DMS114 treated with DMSO at 0.1 percent for 48 hours (cell line): ENCODE results near the gene GRIK1.

ENCODE experiments used
- DNase-seq: peaks from one replicate; lab custom pipeline; 2025; ENCODE audit not compliant: unreplicated experiment; lab: John Stamatoyannopoulos, UW

GRIK1 gene

DNA sequence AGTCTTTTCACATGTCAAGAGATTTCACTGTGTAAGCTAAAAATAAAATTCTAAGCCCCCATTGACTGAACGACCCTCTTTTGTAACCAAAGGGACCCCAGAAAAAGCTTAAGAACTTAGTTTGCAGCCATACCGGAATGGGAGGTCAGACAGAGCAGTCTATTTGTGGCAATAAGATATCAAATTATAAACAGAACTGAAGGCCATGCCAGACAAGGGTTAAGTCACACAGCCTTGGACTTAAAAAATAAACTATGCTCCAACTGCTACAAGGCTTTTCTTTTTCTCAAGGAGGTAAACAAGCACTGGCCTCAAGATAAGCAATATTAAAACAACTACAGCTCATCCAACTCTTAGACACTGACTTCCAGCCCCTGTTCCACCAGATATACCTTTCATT lies 384.2 kb downstream of the GRIK1 start:
- no peak for DNase-seq

DNA sequence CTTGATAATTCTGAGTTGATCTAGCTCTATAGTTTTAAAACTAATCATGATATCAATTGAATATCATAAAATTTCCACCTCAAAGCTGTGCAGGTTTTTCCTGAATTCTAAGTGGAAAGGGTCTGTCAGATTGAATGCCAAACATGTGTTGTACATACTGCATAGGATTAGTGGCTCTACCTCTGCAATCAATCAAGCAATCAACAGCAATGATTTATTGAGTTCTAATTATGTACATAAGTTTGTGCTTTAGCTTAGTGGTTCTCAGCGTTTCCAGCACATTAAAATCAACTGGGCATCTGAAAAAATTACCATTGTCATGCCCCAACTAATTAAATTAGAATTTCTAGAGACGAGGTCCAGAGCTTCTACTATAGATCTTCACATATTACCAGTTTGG lies 389.6 kb downstream of the GRIK1 start:
- no peak for DNase-seq

DNA sequence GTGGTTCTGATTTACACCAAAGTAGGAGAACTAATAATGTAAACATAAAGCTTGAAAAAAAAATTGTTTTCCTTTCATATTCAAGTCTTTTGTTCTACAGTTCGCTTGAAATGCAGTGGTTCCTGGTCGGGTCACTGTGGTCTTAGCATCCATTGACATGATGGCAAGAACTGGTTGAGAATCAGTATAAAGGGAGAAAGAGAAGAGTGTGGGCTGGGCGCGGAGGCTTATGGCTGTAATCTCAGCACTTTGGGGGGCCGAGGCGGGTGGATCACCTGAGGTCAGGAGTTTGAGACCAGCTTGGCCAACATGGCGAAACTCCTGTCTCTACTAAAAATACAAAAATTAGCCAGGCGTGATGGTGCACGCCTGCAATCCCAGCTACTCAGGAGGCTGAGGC lies 390.2 kb downstream of the GRIK1 start:
- DNase-seq = no peak

DNA sequence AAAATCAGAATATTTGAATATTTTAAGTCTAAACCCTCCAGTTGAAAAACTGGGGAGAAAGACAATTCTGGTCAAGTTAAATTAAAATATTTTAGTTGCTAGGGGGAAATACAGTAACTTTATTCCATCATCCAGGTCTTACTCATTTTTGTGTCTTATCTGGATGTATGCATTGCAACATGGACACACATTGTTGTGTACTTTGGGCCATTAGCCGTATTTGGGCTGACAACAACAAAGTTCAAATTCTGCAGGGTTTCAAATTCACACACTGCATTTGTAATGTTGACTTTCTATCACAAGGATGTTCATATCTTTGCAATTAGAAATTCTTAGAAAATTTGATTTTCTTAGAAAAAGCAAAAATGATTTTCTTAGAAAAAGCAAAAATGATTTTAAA lies 391.8 kb downstream of the GRIK1 start:
- no peak for DNase-seq

DNA sequence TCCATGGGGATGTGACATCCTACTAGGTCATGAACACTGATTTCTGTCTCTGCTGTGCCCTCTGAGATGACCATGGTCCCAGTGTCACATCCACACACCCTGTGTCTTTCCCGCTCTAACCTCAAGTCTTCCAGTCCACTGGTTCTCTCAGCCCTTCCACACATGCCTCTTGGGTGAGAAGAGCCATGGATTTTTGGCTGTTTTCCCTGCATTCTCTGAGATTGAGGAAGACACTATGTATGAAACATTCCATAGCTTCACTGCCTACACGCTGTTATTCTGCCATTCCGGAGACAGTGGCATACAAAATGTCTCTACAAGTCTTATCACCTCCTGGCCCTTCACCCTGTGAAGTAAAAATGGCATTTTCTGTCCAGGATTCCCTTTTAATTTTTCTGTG lies 393.7 kb downstream of the GRIK1 start:
- DNase-seq = no peak

DNA sequence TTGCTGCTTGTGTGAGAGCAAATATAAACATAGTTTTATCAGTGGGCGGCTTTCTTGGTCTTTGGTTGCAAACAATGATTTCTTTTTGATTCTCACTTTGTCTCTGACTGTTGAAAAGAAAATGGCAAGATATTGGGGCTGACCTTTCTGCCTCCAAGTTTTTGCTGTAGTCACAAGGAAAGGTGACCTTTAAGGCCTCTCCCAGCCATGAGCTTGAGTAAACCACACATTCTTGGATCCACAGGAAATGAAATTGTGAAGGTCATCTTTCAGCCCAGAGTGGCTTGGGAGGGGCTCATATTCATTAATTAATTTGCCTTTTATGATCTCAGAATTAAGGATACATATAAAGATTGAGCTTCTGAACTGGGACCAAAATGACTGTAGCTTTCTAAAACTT lies 399.5 kb downstream of the GRIK1 start:
- DNase-seq = no peak

DNA sequence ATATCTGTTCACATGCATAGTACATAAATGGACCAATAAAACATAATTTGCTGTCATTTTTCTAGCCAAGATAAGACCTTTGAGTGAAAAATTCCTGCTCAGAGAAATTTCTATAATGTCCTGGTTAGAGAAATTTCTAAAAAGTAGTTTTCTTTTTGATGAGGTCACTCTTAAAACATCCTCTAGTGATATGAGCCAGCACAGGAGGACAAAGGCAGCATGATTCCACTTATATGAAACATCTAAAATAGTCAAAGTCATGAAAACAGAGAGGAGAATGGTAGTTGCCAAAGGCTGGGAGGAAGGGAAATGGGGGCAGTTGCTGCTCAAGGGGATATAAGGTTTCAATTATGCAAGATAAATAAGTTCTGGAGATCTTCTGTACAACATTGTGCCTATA lies 401.7 kb downstream of the GRIK1 start:
- no peak for DNase-seq

DNA sequence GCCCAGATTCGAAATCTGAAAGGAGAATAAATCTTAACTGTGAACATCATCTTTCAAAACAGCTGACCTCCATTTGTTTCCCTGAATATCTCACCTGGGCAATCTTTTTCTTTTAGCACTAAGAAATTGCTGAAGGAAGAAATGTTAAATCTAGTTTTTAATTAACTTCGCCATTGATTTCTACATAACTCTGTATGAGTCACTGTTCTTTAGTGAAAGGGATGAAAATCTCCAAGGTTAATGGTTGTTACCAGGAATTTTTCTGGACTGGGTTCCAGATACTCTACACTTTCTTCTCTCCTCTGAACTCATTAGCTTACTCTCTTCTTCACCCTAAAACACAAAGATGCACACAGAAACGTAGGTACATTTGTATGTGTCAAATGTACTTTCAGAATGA lies 405.3 kb downstream of the GRIK1 start:
- DNase-seq = no peak

DNA sequence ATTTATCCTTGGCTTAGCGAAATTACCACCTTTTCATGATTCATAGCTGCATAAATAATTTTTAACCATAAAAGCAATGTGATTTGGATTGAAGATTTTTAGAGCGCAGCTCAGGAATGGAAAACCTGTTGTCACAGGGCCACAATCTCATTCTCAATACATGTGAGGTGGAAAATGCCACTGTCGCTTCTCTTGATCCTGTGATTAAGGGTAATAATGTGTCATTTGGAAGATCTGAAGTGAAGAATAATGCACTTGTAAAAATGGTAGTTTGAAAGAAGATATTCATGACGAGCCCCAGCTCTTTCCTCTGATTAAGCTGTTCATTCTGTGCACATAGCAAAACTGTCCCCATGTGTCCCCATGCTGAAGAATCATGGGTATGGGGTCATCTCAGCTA lies 410.7 kb downstream of the GRIK1 start:
- DNase-seq = no peak

DNA sequence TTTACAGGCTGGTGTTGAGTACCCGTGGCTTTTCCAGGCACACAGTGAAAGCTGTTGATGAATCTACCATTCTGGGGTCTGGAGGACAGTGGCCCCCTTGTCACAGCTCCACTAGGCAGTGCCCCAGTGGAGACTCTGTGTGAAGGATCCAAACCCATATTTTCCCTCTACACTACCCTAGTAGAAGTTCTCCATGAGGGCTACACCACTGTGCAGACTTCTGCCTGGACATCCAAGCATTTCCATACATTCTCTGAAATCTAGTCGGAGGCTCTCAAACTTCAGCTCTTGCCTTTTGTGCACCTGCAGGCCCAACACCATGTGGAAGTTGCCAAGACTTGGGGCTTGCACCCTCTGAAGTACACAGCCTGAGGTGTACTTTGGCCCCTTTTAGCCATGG lies 413.3 kb downstream of the GRIK1 start:
- no peak for DNase-seq

DNA sequence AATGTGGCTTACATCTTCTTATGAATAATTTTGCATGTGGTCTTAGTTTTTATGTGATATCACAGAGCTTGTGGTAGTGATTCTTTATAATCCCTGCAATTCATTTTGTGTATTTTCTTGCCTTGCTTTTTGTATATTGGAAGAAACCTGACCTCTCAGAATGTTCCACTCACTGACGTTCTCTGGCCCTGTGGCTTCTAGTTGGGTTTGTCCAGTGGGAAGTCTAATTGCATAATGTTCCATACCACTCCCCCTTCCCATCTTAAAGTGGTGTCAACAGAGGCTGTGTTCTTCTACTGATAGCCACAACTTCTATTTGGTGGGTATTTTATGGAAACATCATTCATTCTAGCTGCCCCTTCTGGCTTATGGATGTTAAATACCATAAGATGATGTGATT lies 415.7 kb downstream of the GRIK1 start:
- DNase-seq = no peak

DNA sequence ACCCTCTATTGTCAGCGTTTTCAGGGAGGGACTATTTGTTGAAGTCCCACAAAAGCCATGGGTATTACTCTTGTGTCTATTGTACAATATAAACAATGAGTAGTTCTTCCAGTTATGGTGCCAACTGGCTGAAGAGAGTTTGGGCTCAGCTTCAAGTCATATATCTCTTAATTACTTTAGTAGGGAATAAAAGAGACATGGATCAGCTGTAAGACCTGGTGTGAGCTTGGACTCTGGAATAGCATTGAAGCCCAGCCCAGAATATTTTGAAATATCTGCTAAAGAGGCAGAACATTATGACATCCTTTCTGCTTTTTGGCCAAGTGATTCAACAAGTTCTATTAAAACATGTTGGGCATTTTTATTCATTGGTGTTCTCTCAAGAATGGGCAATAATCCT lies 416.1 kb downstream of the GRIK1 start:
- no peak for DNase-seq

DNA sequence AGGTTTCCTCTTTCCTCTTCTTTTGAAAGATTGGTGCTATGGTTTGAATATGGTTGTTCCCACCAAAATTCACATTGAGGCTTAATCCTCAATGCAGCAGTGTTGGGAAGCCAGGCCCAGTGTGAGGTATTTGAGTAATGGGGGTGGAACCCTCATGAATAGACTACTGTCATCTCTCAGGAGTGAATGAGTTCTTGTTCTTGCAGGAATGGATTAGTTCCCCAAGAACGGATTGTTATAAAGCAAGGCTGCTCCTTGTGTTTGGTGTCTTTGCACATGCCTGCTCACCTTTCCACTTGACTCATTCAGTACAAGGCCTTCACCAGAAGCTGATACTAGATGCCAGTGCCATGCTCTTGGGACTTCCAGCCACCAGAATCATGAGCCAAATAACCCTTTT lies 417.9 kb downstream of the GRIK1 start:
- no peak for DNase-seq

DNA sequence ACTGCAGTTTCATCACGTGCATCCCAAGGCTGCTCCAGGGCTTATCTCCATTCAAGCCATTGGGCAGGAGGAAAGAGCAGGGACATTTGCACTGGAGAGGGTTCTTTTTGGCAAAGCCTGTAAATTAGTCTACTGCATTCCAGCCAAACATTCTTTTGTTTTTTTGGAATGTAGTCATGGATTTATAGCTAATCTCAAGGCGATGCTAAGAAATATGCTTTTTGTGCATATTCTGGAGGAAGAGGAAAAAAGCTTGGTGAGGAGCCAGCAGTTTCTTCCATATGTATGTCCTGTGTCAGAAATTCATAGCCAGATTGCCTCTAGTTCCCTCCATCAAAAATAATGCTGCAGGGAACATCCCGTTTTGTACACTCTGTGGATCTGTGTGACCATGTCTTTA lies 419.6 kb downstream of the GRIK1 start:
- DNase-seq = no peak

DNA sequence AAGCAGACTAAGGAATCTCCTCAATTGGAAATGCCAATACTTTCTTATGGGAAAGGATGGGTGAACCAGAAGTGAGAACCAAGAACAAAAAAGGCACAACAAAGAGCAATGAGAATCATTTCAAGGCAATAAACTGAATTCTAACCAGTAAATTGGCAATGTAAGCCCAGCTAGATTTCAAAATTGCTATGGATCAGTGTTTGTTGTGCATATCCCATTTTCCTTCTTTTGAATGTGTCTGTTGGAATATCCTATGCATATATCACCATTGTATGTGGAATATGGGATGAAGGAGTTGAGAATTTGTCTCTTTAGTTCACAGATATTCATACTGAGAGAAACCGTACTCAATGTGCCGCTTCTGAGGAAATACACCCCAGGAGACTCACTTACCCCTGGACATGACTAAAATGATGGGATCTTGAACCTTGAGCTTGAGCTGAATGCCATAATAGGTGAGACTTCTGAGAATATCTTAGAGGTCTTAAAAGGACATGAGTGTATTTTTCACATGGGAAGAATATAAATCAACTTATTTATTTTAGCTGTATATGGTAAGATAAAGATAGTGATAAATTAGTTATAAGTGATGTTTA lies 425.0 kb downstream of the GRIK1 start:
- no peak for DNase-seq

DNA sequence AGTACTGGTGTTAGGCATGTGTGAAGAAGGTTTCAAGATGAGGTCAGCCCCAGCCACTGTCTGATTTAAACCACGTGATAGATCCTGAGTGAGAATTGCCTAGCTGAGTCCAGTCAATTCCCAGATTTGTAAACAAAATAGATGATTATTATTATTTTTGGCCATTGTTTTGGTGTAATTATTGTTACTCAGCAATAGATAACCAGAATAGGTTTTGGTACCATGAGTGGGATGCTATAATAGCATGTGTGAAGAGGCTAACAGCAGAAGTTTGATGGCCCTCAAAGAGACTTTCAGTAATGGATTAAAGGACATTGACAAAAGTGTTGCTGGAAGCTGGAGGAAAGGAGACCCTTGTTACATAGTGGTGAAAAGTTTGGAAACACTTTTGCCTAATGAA lies 426.3 kb downstream of the GRIK1 start:
- DNase-seq = no peak

DNA sequence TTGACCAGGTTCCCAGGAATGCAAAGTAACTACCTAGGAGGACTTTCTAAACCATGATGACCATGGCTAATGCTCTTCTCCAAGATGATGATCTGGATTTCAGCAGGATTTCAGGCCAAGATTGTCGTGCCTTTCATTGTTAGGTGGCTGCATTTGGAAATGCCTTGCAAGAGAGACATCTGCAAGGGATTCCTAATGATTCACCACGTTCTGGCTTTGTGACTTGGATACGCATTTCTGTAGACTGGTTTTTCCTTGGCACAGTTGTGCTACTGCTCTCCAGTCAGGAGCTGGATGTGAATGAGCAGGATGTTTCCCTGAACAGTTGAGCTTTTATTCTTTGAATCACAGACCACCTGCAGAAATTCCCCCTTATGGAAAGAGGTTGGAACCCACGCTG lies 428.7 kb downstream of the GRIK1 start:
- no peak for DNase-seq

DNA sequence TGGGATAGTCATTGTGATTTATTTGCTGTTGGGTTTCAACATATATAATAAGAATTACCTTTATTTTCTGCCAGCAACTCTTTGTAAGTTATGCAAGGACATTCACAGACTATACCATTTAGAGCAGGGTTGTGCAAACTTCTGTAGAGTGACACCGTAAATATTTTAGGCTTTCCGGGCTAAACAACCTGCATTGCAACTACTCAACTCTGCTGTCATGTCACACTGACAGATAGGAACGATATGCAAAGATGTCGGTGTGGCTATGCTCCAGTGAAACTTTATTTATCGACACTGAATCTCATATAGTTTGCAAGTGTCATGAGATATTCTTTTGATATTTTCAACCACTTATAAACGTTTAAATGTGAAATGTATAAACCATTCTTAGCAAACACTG lies 430.7 kb downstream of the GRIK1 start:
- DNase-seq = no peak

DNA sequence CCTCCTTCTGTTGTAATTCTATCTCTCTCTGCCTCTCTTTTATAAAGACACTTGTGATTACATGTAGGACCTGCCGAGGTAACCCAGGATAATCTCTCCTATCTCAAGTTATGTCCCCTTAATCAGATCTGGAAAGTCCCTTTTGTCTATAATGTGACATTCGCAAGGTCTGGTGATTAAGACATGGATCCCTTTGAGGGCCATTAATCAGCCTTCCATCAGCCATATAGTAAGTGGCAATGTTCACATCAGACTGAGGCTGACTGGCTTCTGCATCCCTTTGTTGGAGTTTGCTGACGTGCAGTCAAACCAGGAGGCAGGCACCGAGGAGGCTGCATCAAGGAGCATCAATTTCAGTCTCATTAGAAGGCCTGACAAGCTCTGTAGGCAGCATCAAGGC lies 431.5 kb downstream of the GRIK1 start:
- DNase-seq = no peak

DNA sequence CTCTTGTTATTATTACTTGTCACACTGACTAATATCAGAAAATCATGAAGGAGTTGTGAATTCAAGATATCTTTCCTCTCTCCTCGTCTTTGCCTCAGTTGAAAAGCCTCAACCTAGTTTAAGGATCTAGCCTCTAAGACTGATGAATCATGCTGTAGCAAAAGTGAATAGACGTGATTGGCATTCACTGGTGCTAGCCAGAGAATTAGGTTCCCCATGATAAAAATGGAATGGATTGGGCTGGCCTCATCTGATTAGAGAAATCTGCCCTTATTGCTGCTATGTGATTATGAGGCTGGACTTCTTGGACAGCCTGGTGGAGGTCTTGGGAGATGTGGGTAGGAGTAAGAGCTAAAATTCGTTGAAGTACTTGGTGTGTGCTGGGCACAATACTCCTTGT lies 432.8 kb downstream of the GRIK1 start:
- DNase-seq = no peak

DNA sequence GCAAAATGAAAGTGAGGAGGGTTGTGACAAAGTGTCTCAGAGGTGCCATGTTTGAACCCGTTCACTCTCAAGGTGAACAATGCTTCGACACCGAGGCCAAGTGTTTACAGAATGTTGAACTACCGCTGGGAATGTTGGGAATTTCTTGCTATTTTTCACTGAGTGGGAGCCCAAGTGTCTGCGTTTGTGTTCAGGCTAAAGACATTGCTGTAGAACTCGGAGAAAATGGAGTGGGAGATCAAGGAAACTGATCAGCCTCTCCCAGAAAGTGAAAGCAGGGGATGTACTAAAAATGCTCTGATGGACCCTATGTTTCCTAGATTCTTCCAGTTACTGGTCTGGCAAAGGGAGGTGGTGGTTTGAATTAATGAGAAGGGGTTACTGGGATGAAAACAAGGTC lies 433.6 kb downstream of the GRIK1 start:
- no peak for DNase-seq

DNA sequence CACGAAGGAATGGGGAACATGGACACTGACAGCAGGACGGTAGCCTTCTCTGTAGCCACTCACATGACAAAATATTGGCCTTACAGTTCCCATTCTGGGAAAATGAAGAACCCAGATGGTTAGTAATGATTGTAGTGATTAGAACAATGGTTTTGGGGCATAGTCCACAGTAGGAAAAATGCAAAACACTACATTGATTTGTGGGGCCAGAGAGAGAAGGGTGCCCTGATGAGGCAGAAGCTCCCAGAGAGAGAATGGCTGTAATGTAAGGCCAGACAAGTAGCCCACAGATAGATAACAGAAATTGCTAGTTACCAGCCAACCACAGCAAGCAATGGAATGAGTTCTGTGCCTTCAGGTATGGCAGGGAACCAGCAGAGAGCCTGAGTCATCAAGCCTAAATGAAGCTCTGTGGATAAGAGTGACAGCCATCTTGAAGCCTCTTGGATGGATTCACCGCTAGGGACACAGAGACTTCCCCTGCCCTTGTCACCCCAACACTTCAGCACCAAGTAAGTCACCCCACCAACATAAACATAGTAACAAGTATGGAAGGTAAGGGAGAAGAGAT lies 435.0 kb downstream of the GRIK1 start:
- no peak for DNase-seq

DNA sequence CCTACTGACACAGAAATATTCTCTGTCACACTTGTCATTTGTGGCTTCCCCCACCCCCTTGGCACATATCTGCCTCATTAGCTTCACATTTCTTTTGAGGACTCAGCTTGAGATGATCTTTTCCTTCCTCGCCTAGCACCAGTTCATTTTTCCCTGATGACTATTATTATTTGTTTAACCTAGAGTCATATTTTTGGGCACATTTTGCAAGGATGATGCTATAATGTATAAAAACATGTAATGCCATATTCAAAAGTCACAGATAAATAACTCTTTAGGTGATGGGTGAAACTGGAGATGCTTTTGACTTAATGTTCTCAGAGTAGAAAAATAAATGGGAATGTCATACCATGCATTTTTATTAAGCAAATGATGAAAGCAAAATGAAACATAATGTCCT lies 438.3 kb downstream of the GRIK1 start:
- no peak for DNase-seq
